Measurements from ENCODE around the gene GALR3.

The GALR3 gene

GRCh38 chr22:37849089-37849751 lies 26.0 kb downstream of the GALR3 start, which contains the start of gene EIF3L:
Gene EIF3L (plus strand): TSS chr22:37849419. CDS start chr22:37849450, 31 bp downstream.
- peak within 1 kb of the TSS; percentile 82 for H3K4me3 ChIP-seq (ENCODE audit: low read length)
- no CpG with 5 or more reads among the region's 49 CpGs for WGBS (ENCODE audit: extremely low coverage, insufficient coverage, low lambda C conversion rate)
- H3K79me2 ChIP-seq (ENCODE audit: control insufficient read depth, insufficient read depth, low read length): peaks cover 34% of the 10 kb centered on the region
- peak within 1 kb of the TSS; percentile 91 for H3K56ac ChIP-seq (ENCODE audit: low read length)
- H3K27me3 ChIP-seq (ENCODE audit: insufficient read depth, low read length, poor library complexity): no peaks in the 10 kb centered on the region
- H3K36me3 ChIP-seq (ENCODE audit: control insufficient read depth, insufficient read depth, low read length): peaks cover 13% of the 10 kb centered on the region
- H2AK5ac ChIP-seq (ENCODE audit: low read length): peak within 1 kb of the TSS; percentile 44
- H3K4me1 ChIP-seq (ENCODE audit: control insufficient read depth, low read depth, low read length): no peaks in the 10 kb centered on the region
- H3K27ac ChIP-seq (ENCODE audit: low read depth, low read length): peak within 1 kb of the TSS; percentile 46
- H3K4ac ChIP-seq (ENCODE audit: low read depth, low read length): peak within 1 kb of the TSS; percentile 75
- H2BK15ac ChIP-seq (replicated peaks; ENCODE audit: low read depth): no peak within 1 kb of the TSS
- H3K79me1 ChIP-seq (ENCODE audit: low read length): peaks cover 27% of the 10 kb centered on the region
- H3K23ac ChIP-seq (ENCODE audit: low read length): no peak within 1 kb of the TSS
- H4K8ac ChIP-seq (ENCODE audit: low read depth, low read length): peak within 1 kb of the TSS; percentile 29
- H2BK5ac ChIP-seq (ENCODE audit: low read length): peak within 1 kb of the TSS; percentile 73
- no peak within 1 kb of the TSS for H2BK120ac ChIP-seq (ENCODE audit: low read depth, low read length)
- H3K9ac ChIP-seq (ENCODE audit: low read length): peak within 1 kb of the TSS; percentile 87
- H4K5ac ChIP-seq (ENCODE audit: low read length): no peak within 1 kb of the TSS
- DNase-seq: peak; percentile 95
- H3K4me2 ChIP-seq (ENCODE audit: low read length): peak within 1 kb of the TSS; percentile 83
- H3K18ac ChIP-seq (ENCODE audit: low read length): peak within 1 kb of the TSS; percentile 44

DNA sequence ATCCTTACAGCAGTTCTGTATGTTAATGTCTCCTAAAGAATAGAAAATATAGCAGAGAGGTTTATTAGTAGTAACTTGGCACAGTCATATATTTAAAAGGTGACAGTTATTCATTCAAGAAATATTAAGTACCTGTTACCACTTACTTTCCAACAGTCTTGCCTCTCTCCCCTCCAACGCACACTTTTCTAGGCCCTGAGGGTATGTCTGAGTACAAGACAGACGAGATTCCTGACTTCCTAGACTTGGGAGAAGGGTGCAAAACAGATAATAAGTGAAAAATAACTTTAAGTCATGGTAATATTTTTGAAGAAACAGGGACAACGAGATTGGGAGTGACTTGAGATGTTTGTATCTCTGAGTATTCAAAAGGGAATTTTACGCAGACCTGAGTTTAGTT lies 27.6 kb downstream of the GALR3 start:
- Histone ChIP-seq H3K23ac (ENCODE audit: low read length) (no peak overlapping the region), H2BK5ac (ENCODE audit: low read length) (no peak overlapping the region), H3K36me3 (ENCODE audit: control insufficient read depth, insufficient read depth, low read length) (peaks cover 18% of the 10 kb centered on the region), H4K5ac (ENCODE audit: low read length) (no peak overlapping the region), H3K27me3 (ENCODE audit: insufficient read depth, low read length, poor library complexity) (no peaks in the 10 kb centered on the region), H3K27ac (ENCODE audit: low read depth, low read length) (no peak overlapping the region), H3K18ac (ENCODE audit: low read length) (no peak overlapping the region), H3K56ac (ENCODE audit: low read length) (no peak overlapping the region), H3K4me1 (ENCODE audit: control insufficient read depth, low read depth, low read length) (no peaks in the 10 kb centered on the region), H3K4me3 (ENCODE audit: low read length) (no peak overlapping the region), H3K9ac (ENCODE audit: low read length) (no peak overlapping the region), H4K8ac (ENCODE audit: low read depth, low read length) (no peak overlapping the region), H3K4me2 (ENCODE audit: low read length) (no peak overlapping the region), H3K4ac (ENCODE audit: low read depth, low read length) (no peak overlapping the region), H2BK120ac (ENCODE audit: low read depth, low read length) (no peak overlapping the region), H3K79me1 (ENCODE audit: low read length) (peaks cover 30% of the 10 kb centered on the region), H2BK15ac (replicated peaks; ENCODE audit: low read depth) (no peak overlapping the region), H2AK5ac (ENCODE audit: low read length) (no peak overlapping the region), H3K79me2 (ENCODE audit: control insufficient read depth, insufficient read depth, low read length) (peaks cover 35% of the 10 kb centered on the region)
- WGBS (ENCODE audit: extremely low coverage, insufficient coverage, low lambda C conversion rate): no CpG with 5 or more reads among the region's 4 CpGs
- DNase-seq: no peak

- H3K36me3 ChIP-seq (ENCODE audit: control insufficient read depth, insufficient read depth, low read length): peaks cover 18% of the 10 kb centered on the region
- H4K5ac ChIP-seq (ENCODE audit: low read length): no peak overlapping the region
- no peak overlapping the region for H3K4me2 ChIP-seq (ENCODE audit: low read length)
- H3K18ac ChIP-seq (ENCODE audit: low read length): no peak overlapping the region
- H3K56ac ChIP-seq (ENCODE audit: low read length): no peak overlapping the region
- no peaks in the 10 kb centered on the region for H3K27me3 ChIP-seq (ENCODE audit: insufficient read depth, low read length, poor library complexity)
- H3K4ac ChIP-seq (ENCODE audit: low read depth, low read length): no peak overlapping the region
- no peak overlapping the region for H4K8ac ChIP-seq (ENCODE audit: low read depth, low read length)
- no peak overlapping the region for H2BK120ac ChIP-seq (ENCODE audit: low read depth, low read length)
- no peak overlapping the region for H3K27ac ChIP-seq (ENCODE audit: low read depth, low read length)
- H2BK15ac ChIP-seq (replicated peaks; ENCODE audit: low read depth): no peak overlapping the region
- no peak overlapping the region for H3K4me3 ChIP-seq (ENCODE audit: low read length)
- no peak overlapping the region for H2AK5ac ChIP-seq (ENCODE audit: low read length)
- H3K23ac ChIP-seq (ENCODE audit: low read length): no peak overlapping the region
- WGBS (ENCODE audit: extremely low coverage, insufficient coverage, low lambda C conversion rate): no CpG with 5 or more reads among the region's 5 CpGs
- H3K79me1 ChIP-seq (ENCODE audit: low read length): peaks cover 30% of the 10 kb centered on the region
- H2BK5ac ChIP-seq (ENCODE audit: low read length): no peak overlapping the region
- H3K79me2 ChIP-seq (ENCODE audit: control insufficient read depth, insufficient read depth, low read length): peaks cover 35% of the 10 kb centered on the region
- H3K9ac ChIP-seq (ENCODE audit: low read length): no peak overlapping the region
- no peaks in the 10 kb centered on the region for H3K4me1 ChIP-seq (ENCODE audit: control insufficient read depth, low read depth, low read length)
- DNase-seq: no peak
Observed at GRCh38 chr22:37852418-37852817, 29.2 kb downstream of the GALR3 start.

DNA sequence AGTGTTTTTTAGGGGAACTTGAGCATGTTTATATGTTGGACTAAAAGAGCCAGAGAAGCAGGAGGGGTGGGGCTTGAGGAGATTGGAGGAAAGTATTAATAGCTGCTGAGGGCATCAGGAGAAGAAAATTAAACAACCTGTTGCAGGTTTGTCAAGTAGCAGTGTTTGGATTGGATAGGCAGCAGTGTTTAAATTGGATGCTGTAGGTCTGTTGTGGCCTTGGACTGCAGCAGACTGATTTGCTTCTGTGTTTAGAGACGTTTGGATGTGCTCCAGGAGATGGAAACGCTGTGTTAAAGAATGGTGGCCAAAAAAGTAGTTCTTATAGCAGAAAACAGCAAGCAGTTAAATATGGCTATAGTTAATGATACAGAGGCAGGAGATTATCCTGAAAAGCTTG lies 31.8 kb downstream of the GALR3 start:
- Histone ChIP-seq H2BK5ac (ENCODE audit: low read length) (no peak overlapping the region), H2BK15ac (replicated peaks; ENCODE audit: low read depth) (no peak overlapping the region), H4K5ac (ENCODE audit: low read length) (no peak overlapping the region), H3K4ac (ENCODE audit: low read depth, low read length) (no peak overlapping the region), H3K56ac (ENCODE audit: low read length) (no peak overlapping the region), H4K8ac (ENCODE audit: low read depth, low read length) (no peak overlapping the region), H2BK120ac (ENCODE audit: low read depth, low read length) (no peak overlapping the region), H3K4me1 (ENCODE audit: control insufficient read depth, low read depth, low read length) (no peaks in the 10 kb centered on the region), H3K4me2 (ENCODE audit: low read length) (no peak overlapping the region), H3K4me3 (ENCODE audit: low read length) (no peak overlapping the region), H3K79me1 (ENCODE audit: low read length) (peaks cover 29% of the 10 kb centered on the region), H3K79me2 (ENCODE audit: control insufficient read depth, insufficient read depth, low read length) (peaks cover 28% of the 10 kb centered on the region), H3K9ac (ENCODE audit: low read length) (no peak overlapping the region), H3K27me3 (ENCODE audit: insufficient read depth, low read length, poor library complexity) (no peaks in the 10 kb centered on the region), H3K36me3 (ENCODE audit: control insufficient read depth, insufficient read depth, low read length) (peaks cover 26% of the 10 kb centered on the region), H3K27ac (ENCODE audit: low read depth, low read length) (no peak overlapping the region), H3K18ac (ENCODE audit: low read length) (no peak overlapping the region), H2AK5ac (ENCODE audit: low read length) (no peak overlapping the region), H3K23ac (ENCODE audit: low read length) (no peak overlapping the region)
- no CpG with 5 or more reads among the region's 2 CpGs for WGBS (ENCODE audit: extremely low coverage, insufficient coverage, low lambda C conversion rate)
- no peak for DNase-seq

DNA sequence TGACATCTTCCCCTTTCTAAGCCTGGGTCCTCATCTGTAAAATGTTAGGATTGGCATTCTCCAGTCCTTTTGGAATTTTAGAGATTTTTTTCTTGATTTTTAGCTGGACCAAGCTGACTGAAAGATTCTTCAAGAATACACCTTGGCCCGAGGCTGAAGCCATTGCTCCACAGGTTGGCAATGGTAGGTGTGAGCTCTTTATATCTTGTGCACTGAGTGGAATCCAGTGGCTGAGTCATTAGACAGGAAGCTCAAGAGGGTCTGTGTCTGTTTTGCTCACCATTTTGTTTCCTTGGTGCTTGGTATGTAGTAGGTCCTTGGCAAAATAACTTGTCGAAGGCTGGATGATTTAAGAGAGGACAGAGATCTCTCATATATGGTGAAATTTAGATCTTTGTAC lies 32.3 kb downstream of the GALR3 start:
- Histone ChIP-seq H3K9ac (ENCODE audit: low read length) (no peak overlapping the region), H2BK120ac (ENCODE audit: low read depth, low read length) (no peak overlapping the region), H3K79me2 (ENCODE audit: control insufficient read depth, insufficient read depth, low read length) (peaks cover 23% of the 10 kb centered on the region), H2BK15ac (replicated peaks; ENCODE audit: low read depth) (no peak overlapping the region), H4K8ac (ENCODE audit: low read depth, low read length) (no peak overlapping the region), H3K4me1 (ENCODE audit: control insufficient read depth, low read depth, low read length) (no peaks in the 10 kb centered on the region), H3K4me3 (ENCODE audit: low read length) (no peak overlapping the region), H3K36me3 (ENCODE audit: control insufficient read depth, insufficient read depth, low read length) (peaks cover 26% of the 10 kb centered on the region), H2AK5ac (ENCODE audit: low read length) (no peak overlapping the region), H2BK5ac (ENCODE audit: low read length) (no peak overlapping the region), H3K79me1 (ENCODE audit: low read length) (peaks cover 28% of the 10 kb centered on the region), H3K27ac (ENCODE audit: low read depth, low read length) (no peak overlapping the region), H3K23ac (ENCODE audit: low read length) (no peak overlapping the region), H4K5ac (ENCODE audit: low read length) (no peak overlapping the region), H3K18ac (ENCODE audit: low read length) (no peak overlapping the region), H3K56ac (ENCODE audit: low read length) (no peak overlapping the region), H3K4ac (ENCODE audit: low read depth, low read length) (no peak overlapping the region), H3K27me3 (ENCODE audit: insufficient read depth, low read length, poor library complexity) (no peaks in the 10 kb centered on the region), H3K4me2 (ENCODE audit: low read length) (no peak overlapping the region)
- no CpG with 5 or more reads among the region's 2 CpGs for WGBS (ENCODE audit: extremely low coverage, insufficient coverage, low lambda C conversion rate)
- DNase-seq: no peak
